GM13977 (cell line): ENCODE data around the gene SFRP2.

Experiments used
- DNase-seq: peaks from one replicate; pipeline ENCODE4 v3.0.0; 2012; ENCODE audit warnings: low spot score
- CTCF ChIP-seq: IDR thresholded peaks from 2 replicates; pipeline ENCODE4 v1.5.1; 2012; ENCODE audit warnings: mild to moderate bottlenecking, control low read depth; ENCODE audit not compliant: insufficient read depth; ENCODE audit errors: extremely low read depth, missing control alignments
- in situ Hi-C: fragments of 300-500 bp; cut with MboI; formaldehyde crosslinking; loops from one replicate; pipeline ENCODE4 v1.12.0; 2022; ENCODE audit warnings: low sequenced_read_pairs, low pct_unique_long_range_greater_than_20kb, mixed read lengths, inconsistent platforms; ENCODE audit not compliant: unreplicated experiment

Gene SFRP2

GRCh38 chr4:153771046-153771445 lies 17.8 kb downstream of the SFRP2 start:
- in situ Hi-C loops = loop anchor here (25.0 kb wide), 1 partner anchor 434 kb away; the partner anchor contains the start of gene MND1
- DNase-seq = no peak
- no peak for TF ChIP-seq CTCF

- no peak for TF ChIP-seq CTCF
- no peak for DNase-seq
- in situ Hi-C loops = loop anchor here (25.0 kb wide), 1 partner anchor 429 kb away; the partner anchor contains the start of gene MND1
Observed at GRCh38 chr4:153766758-153767157, 22.1 kb downstream of the SFRP2 start.

GRCh38 chr4:153765894-153766293 lies 23.0 kb downstream of the SFRP2 start:
- in situ Hi-C loops = loop anchor here (25.0 kb wide), 1 partner anchor 429 kb away; the partner anchor contains the start of gene MND1
- no peak for TF ChIP-seq CTCF
- DNase-seq = no peak

GRCh38 chr4:153764601-153765368 lies 24.1 kb downstream of the SFRP2 start:
- TF ChIP-seq CTCF = no peak
- no peak for DNase-seq
- in situ Hi-C loops = loop anchor here (25.0 kb wide), 1 partner anchor 427 kb away; the partner anchor contains the start of gene MND1

GRCh38 chr4:153763404-153763803 lies 25.5 kb downstream of the SFRP2 start:
- in situ Hi-C loops = loop anchor here (25.0 kb wide), 1 partner anchor 426 kb away; the partner anchor contains the start of gene MND1
- TF ChIP-seq CTCF = peak; percentile 24
- no peak for DNase-seq

- in situ Hi-C loops = loop anchor here (10.0 to 25.0 kb wide), 2 partner anchors 125 to 422 kb away; partner anchors contain the start of gene MND1
- no peak for TF ChIP-seq CTCF
- DNase-seq = no peak
Observed at GRCh38 chr4:153759407-153760316, 29.2 kb downstream of the SFRP2 start, which contains the start of gene RNF175. TSS of gene RNF175 (minus strand) at chr4:153760024. CDS start at chr4:153759862, 162 bp downstream.
